Fibroblast of mammary gland (primary cell): Measurements from ENCODE around the gene GPD2.
"Not testable (repeated sequence)": the region's sequence is repeated elsewhere in the genome, so short reads cannot be mapped to it uniquely, and the experiment has no call there.

Experiments used
- DNase-seq: peaks from one replicate; pipeline ENCODE4 v3.0.0-alpha.2; 2010; ENCODE audit warnings: low read depth
- H3K4me3 ChIP-seq: 2 replicates; pipeline ENCODE4 v1.5.1; 2011; ENCODE audit warnings: low read depth, mild to moderate bottlenecking, low read length, moderate library complexity; ENCODE audit not compliant: control insufficient read depth
- TF ChIP-seq, protein P1 (sequence below): conservative IDR thresholded peaks from 2 replicates; pipeline ENCODE4 v1.5.1; 2011; ENCODE audit warnings: low read depth, low read length, inconsistent platforms; ENCODE audit not compliant: control insufficient read depth, insufficient read depth

The GPD2 gene

DNA sequence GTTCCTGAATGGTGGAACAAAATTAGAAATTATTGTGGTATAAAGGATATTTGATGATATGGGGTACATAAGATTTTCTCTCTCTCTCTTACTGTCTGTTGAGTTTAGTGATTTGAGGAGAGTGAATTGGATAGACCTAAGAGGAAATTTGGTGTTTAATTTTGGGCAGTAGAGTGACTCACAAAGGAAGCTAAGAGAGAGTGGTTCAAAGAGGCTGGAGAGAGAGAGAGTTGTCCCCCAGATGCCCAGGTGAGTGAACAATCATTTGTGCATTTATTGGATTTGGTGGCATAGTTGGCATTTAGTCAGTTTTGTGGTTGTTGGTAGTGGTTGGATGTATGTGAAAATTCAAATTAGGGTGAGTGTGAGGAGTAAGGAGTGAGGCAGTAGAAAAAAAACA, 56.8 kb downstream of the GPD2 start:
- DNase-seq, result no peak
- H3K4me3 ChIP-seq, result no peak overlapping the region

DNA sequence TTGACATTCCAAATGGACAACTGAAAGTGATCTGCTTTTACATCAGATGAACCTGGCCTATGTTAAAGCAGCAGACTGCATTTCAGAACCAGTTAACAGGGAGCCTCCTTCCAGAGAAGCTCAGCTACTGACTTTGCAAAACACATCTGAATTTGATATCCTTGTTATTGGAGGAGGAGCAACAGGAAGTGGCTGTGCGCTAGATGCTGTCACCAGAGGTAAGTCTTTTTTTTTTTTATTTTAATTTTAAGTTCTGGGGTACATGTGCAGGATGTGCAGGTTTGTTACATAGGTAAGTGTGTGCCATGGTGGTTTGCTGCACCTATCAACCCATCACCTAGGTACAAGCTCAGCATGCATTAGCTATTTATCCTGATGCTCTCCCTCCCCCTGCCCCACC, 59.8 kb downstream of the GPD2 start:
- DNase-seq, H3K4me3 ChIP-seq: not testable (repeated sequence)

More for the DNA sequence above, 56.8 kb downstream of the GPD2 start:
- TF ChIP-seq, protein P1, sequence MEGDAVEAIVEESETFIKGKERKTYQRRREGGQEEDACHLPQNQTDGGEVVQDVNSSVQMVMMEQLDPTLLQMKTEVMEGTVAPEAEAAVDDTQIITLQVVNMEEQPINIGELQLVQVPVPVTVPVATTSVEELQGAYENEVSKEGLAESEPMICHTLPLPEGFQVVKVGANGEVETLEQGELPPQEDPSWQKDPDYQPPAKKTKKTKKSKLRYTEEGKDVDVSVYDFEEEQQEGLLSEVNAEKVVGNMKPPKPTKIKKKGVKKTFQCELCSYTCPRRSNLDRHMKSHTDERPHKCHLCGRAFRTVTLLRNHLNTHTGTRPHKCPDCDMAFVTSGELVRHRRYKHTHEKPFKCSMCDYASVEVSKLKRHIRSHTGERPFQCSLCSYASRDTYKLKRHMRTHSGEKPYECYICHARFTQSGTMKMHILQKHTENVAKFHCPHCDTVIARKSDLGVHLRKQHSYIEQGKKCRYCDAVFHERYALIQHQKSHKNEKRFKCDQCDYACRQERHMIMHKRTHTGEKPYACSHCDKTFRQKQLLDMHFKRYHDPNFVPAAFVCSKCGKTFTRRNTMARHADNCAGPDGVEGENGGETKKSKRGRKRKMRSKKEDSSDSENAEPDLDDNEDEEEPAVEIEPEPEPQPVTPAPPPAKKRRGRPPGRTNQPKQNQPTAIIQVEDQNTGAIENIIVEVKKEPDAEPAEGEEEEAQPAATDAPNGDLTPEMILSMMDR, result no peak

DNA sequence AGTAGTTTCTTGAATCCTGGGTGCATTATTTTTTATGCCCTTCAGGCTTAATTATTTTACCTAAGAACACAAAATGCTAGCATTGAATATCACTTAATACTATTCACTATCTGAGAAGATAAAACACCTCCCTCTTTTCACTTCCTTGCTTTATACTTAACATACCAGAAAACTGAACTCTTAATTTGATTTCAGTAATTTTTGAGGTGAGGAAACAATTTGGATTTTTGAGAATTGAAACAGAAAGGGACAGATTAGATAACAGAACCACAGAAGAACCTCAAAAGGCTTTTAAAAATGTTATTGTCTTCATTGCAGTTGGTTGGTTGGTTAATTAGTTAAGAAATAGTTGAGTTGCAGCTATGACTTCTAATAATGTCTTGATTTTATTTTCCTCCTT, 69.5 kb downstream of the GPD2 start:
- TF ChIP-seq, protein P1, result no peak
- H3K4me3 ChIP-seq, result no peak overlapping the region
- DNase-seq, result no peak

DNA sequence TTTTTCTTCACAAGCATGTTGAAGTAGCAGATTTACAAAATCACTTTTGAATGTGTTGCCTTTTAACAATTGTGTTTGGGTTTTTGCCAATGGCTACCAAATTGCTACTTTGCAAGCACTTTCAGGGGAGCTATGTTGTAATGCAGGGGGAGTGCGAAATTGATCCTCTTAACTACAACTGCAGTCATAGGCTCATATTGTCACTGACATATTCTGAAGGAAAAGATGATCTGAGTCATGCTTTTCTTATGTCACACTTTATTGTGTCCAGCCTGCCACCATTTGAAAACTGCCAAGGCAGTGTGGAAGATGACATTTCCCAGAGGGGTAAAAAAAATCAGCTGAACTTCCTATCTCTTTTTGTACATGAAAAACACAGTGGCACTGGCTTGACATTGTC, 74.9 kb downstream of the GPD2 start:
- TF ChIP-seq, protein P1, result no peak
- no peak overlapping the region for H3K4me3 ChIP-seq
- DNase-seq, result no peak

DNA sequence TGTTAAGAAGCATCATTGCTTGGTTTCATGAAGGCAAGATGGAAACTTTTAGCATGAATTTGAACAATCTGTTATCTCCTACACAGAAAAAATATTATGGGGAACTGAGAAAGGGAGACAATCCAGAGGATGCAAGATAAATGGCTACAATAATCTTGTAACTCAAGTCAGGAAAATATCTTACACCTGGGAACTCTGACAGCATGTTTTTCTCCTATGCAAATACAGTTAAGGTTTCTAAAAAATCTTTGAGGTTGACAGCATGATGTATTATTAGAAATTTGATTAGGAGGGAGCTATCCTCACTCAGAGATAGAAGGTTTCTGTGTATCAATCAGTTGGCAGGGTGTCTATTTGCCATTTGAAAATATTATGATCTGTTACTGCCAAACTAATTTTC, 75.6 kb downstream of the GPD2 start:
- no peak overlapping the region for H3K4me3 ChIP-seq
- TF ChIP-seq, protein P1, result no peak
- no peak for DNase-seq

DNA sequence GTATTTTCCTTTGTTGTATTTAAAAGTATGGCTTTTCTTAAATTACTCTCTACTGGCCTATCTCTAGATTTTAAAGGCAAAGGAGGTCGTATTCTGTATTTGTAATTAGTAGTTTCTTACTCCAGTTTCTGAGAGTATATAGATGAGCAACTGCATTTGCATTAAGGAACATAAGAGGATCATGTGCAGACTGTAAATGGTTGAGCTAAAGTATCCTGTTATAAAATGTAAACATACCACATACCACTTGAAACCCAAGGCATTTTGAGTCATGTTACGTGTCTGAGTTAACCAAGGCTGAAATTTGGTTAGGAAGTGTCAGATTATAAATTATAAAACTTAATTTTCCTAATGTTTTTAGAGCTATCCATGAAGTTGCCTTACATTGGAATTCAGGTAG, 76.3 kb downstream of the GPD2 start:
- no peak for DNase-seq
- TF ChIP-seq, protein P1, result no peak
- H3K4me3 ChIP-seq, result no peak overlapping the region

DNA sequence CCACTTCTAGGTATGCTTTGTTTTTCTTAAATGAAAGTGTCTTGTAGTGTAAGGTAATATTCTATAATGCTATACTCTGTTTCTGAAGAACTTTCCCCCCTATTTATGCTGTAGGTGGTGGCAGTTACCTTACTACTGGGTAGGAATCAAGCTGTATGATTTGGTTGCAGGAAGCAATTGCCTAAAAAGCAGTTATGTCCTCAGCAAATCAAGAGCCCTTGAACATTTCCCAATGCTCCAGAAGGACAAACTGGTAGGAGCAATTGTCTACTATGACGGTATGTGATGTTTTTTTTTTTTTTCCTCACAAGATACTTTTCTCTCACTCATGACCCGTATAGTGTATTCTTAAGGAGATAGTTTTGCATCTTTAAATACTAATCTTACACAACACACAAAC, 77.0 kb downstream of the GPD2 start:
- DNase-seq, result no peak
- no peak overlapping the region for H3K4me3 ChIP-seq
- TF ChIP-seq, protein P1, result no peak
